Thyroid gland (tissue), 4 donors: ENCODE results near the gene SFSWAP.

Experiments used
- POLR2A ChIP-seq, 2 donors: fragments of 450-650 bp; IDR thresholded peaks; one replicate each; pipeline ENCODE4 v1.6.1; 2017; ENCODE audit warnings: antibody characterized with exemption in 2 of 2, mild to moderate bottlenecking in 2 of 2, moderate library complexity in 1 of 2
- TF ChIP-seq, protein P1 (sequence below), 6 experiments: fragments of 200-600 bp in 3 of 6; fragments of 450-650 bp in 3 of 6; sonication (generic) in 3 of 6; IDR thresholded peaks; one replicate each; pipeline ENCODE4 v1.5.1; 2016 to 2019; ENCODE audit warnings: antibody characterized with exemption in 6 of 6, mild to moderate bottlenecking in 2 of 6, inconsistent platforms in 1 of 6, moderate library complexity in 1 of 6

- TF ChIP-seq, protein P1, sequence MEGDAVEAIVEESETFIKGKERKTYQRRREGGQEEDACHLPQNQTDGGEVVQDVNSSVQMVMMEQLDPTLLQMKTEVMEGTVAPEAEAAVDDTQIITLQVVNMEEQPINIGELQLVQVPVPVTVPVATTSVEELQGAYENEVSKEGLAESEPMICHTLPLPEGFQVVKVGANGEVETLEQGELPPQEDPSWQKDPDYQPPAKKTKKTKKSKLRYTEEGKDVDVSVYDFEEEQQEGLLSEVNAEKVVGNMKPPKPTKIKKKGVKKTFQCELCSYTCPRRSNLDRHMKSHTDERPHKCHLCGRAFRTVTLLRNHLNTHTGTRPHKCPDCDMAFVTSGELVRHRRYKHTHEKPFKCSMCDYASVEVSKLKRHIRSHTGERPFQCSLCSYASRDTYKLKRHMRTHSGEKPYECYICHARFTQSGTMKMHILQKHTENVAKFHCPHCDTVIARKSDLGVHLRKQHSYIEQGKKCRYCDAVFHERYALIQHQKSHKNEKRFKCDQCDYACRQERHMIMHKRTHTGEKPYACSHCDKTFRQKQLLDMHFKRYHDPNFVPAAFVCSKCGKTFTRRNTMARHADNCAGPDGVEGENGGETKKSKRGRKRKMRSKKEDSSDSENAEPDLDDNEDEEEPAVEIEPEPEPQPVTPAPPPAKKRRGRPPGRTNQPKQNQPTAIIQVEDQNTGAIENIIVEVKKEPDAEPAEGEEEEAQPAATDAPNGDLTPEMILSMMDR (IDR thresholded peaks at IDR 0.05): no peak
- TF ChIP-seq POLR2A (IDR thresholded peaks at IDR 0.05): no peak
These were observed 23.0 kb downstream of the SFSWAP start for GRCh38 chr12:131733874-131734273.
